Measurements from ENCODE around the gene BCKDHB.

Gene BCKDHB

GRCh38 chr6:80251321-80251720, 144.8 kb downstream of the BCKDHB start:
- H3K4me3 ChIP-seq (ENCODE audit: low read depth, low read length), result no peak overlapping the region
- in situ Hi-C loops (cut with HindIII; ENCODE audit: low sequenced_read_pairs), result no loop called here
- no peak for TF ChIP-seq CTCF (IDR thresholded peaks at IDR 0.05; ENCODE audit: low read depth, low read length, missing control alignments)
- DNase-seq (ENCODE audit: low read depth), result no peak

DNA sequence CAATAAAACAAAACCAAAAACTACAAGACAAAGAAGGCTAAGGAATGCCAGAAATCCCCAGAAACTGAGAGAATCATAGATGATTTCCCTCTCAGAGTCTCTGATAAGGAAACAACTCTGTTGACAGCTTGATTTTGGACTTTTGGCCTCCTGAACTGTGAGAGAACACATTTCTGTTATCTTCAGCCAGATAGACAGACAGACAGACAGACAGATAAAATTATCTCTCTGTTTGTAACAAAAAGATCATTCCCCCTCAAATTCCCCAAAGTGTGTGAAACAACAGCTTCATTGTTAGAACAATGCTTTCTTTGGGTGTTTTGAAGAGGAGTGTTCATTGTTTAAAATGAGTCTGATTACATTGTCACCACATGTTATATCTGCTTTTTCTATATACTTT, 148.2 kb downstream of the BCKDHB start:
- no peak overlapping the region for H3K4me3 ChIP-seq (ENCODE audit: low read depth, low read length)
- DNase-seq (ENCODE audit: low read depth), result no peak
- no peak for TF ChIP-seq CTCF (IDR thresholded peaks at IDR 0.05; ENCODE audit: low read depth, low read length, missing control alignments)
- in situ Hi-C loops (cut with HindIII; ENCODE audit: low sequenced_read_pairs), result no loop called here

- no peak for DNase-seq (ENCODE audit: low read depth)
- in situ Hi-C loops (cut with HindIII; ENCODE audit: low sequenced_read_pairs), result no loop called here
- no peak overlapping the region for H3K4me3 ChIP-seq (ENCODE audit: low read depth, low read length)
- no peak for TF ChIP-seq CTCF (IDR thresholded peaks at IDR 0.05; ENCODE audit: low read depth, low read length, missing control alignments)
These were observed 150.2 kb downstream of the BCKDHB start for GRCh38 chr6:80256691-80257090.

GRCh38 chr6:80259118-80259517, 152.6 kb downstream of the BCKDHB start:
- H3K4me3 ChIP-seq (ENCODE audit: low read depth, low read length), result no peak overlapping the region
- TF ChIP-seq CTCF (IDR thresholded peaks at IDR 0.05; ENCODE audit: low read depth, low read length, missing control alignments), result no peak
- in situ Hi-C loops (cut with HindIII; ENCODE audit: low sequenced_read_pairs), result no loop called here
- DNase-seq (ENCODE audit: low read depth), result no peak

DNA sequence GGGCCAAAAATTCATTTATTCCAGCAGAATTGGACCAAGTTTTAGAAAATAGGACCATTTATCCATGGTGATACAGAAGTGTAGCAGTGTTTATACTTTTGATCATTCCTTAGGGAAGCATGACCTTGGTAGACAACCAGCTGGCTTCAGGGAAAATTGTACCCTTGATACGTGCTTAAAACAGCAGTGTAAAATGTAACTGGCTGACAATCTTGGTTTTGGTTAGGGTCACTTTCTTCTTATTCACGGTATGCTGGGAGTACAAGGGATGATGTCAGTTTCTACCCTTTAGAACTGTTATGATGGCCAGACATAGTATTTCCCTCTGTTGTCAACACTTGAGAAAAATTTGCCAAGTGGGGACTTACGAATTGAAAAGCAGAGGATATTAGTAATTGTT, 157.1 kb downstream of the BCKDHB start:
- DNase-seq (ENCODE audit: low read depth), result no peak
- in situ Hi-C loops (cut with HindIII; ENCODE audit: low sequenced_read_pairs), result no loop called here
- TF ChIP-seq CTCF (IDR thresholded peaks at IDR 0.05; ENCODE audit: low read depth, low read length, missing control alignments), result no peak
- no peak overlapping the region for H3K4me3 ChIP-seq (ENCODE audit: low read depth, low read length)

DNA sequence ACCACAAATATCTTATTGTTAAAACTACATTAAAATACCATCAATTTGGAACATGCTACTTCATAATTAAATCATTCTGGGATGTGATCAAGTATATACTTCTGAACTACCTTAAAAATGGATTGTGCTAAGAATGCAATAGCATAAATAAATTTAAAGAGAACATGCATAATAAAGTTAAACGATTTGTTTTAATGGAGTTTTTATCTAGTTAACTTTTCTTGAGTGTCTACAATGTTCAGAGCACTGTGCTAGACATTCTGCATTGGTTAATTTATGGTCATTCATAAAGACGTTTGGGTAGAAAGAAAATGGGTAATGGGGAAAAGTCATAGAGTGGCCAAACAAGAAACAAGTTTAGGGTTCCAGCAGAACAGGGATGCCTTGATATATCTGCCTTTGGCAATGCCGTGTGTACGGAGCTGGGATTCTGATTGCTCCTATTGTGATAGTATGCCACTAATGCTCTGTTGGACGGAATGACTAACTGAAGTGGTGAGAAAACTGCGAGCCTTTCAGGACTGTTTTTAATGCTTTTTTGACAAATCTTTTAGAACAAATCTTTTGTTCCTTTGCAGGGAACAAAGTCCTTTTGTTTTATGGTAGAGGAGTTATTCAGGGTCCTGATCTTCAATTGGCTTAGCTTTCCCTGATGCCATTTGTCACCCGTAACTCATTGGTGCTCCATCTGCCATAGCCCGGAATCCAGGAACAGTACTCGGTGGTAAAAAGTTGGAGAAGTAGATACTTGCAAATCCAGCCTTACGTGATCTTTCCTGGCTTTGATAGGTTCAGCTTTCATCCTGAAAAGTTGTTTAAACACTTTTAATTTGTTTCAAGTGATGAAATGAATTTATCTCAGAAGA, 162.6 kb downstream of the BCKDHB start:
- in situ Hi-C loops (cut with HindIII; ENCODE audit: low sequenced_read_pairs), result no loop called here
- no peak for TF ChIP-seq CTCF (IDR thresholded peaks at IDR 0.05; ENCODE audit: low read depth, low read length, missing control alignments)
- no peak for DNase-seq (ENCODE audit: low read depth)

More for the DNA sequence above, 162.6 kb downstream of the BCKDHB start:
- H3K4me3 ChIP-seq (ENCODE audit: low read depth, low read length), result no peak overlapping the region
